Measurements from ENCODE around the gene HERPUD1. TPM values are rescaled to one million over a fixed set of nuclear protein-coding genes. Genes with fewer than 3 reads are reported as not detected.

Gene HERPUD1
- total RNA-seq, 1 experiment from 2014 or later = 30.8 TPM

GRCh38 chr16:56885446-56886162 lies 46.3 kb upstream of the HERPUD1 start (continued):
- TF ChIP-seq FOXP4 (CRISPR knock-in tag; IDR thresholded peaks at IDR 0.05) (no peak), FOXP1 (CRISPR knock-in tag; IDR thresholded peaks at IDR 0.05; ENCODE audit: borderline replicate concordance) (no peak), MYBL2 (CRISPR knock-in tag; IDR thresholded peaks at IDR 0.05) (no peak), KAT7 (CRISPR knock-in tag; IDR thresholded peaks at IDR 0.05; ENCODE audit: borderline replicate concordance) (no peak), AR (CRISPR knock-in tag; IDR thresholded peaks at IDR 0.05) (no peak), RORB (CRISPR knock-in tag; IDR thresholded peaks at IDR 0.05) (no peak), ATF1 (CRISPR knock-in tag; IDR thresholded peaks at IDR 0.05) (no peak), ATF6 (CRISPR knock-in tag; IDR thresholded peaks at IDR 0.05) (no peak), CBFB (CRISPR knock-in tag; IDR thresholded peaks at IDR 0.05; ENCODE audit: low read depth) (no peak), FOXJ3 (CRISPR knock-in tag; IDR thresholded peaks at IDR 0.05; ENCODE audit: borderline replicate concordance) (no peak)

- ATAC-seq (no peak), DNase-seq (ENCODE audit: low spot score) (no peak)
- Mint-ChIP-seq H3K9me3 (peaks cover 13% of the 10 kb centered on the region), H3K27me3 (ENCODE audit: low read depth) (no peaks in the 10 kb centered on the region; the same call in 1 of the 2 replicates), H3K4me3 (no peak overlapping the region), H3K4me1 (no peaks in the 10 kb centered on the region), H3K27ac (no peak overlapping the region), H3K36me3 (peaks cover 12% of the 10 kb centered on the region)
- CTCF ChIA-PET = interaction anchor here (0.7 kb wide), 1 partner anchor 93 kb away, joined by 3 read pairs; no protein-coding TSS in a partner anchor
- POLR2A ChIA-PET = no interaction called here
- TF ChIP-seq MYBL2 (CRISPR knock-in tag; IDR thresholded peaks at IDR 0.05) (no peak), JAZF1 (CRISPR knock-in tag; IDR thresholded peaks at IDR 0.05) (no peak), ZNF138 (CRISPR knock-in tag; conservative IDR thresholded peaks at IDR 0.05) (no peak), STAT6 (CRISPR knock-in tag; conservative IDR thresholded peaks at IDR 0.05; ENCODE audit: low read depth) (no peak), ZBTB43 (CRISPR knock-in tag; IDR thresholded peaks at IDR 0.05) (no peak), NFATC4 (CRISPR knock-in tag; IDR thresholded peaks at IDR 0.05) (no peak), ZNF425 (CRISPR knock-in tag; conservative IDR thresholded peaks at IDR 0.05) (no peak), NR1H2 (CRISPR knock-in tag; IDR thresholded peaks at IDR 0.05) (no peak), TEAD4 (CRISPR knock-in tag; IDR thresholded peaks at IDR 0.05) (no peak), AR (CRISPR knock-in tag; IDR thresholded peaks at IDR 0.05) (no peak), ATF1 (CRISPR knock-in tag; IDR thresholded peaks at IDR 0.05) (no peak), OVOL2 (CRISPR knock-in tag; IDR thresholded peaks at IDR 0.05; ENCODE audit: borderline replicate concordance) (no peak)
These were observed 45.6 kb upstream of the HERPUD1 start for GRCh38 chr16:56886296-56886695.

All from WTC11 (cell line).